Parathyroid adenoma (tissue), 2 donors: ENCODE results near the gene IL17B.

ENCODE experiments used
- H2AFZ ChIP-seq: fragments of 300-600 bp; sonication (generic); one replicate; pipeline ENCODE4 v1.7.0; 2017; ENCODE audit warnings: antibody characterized with exemption, mild to moderate bottlenecking
- H3K27ac ChIP-seq: fragments of 300-600 bp; sonication (generic); one replicate; pipeline ENCODE4 v1.7.0; 2017
- H3K27me3 ChIP-seq: fragments of 300-600 bp; sonication (generic); one replicate; pipeline ENCODE4 v1.7.0; 2017; ENCODE audit warnings: low read length; ENCODE audit not compliant: control insufficient read depth, insufficient read depth
- H3K36me3 ChIP-seq: fragments of 300-600 bp; sonication (generic); one replicate; pipeline ENCODE4 v1.7.0; 2017; ENCODE audit warnings: low read length; ENCODE audit not compliant: control insufficient read depth, insufficient read depth
- H3K4me1 ChIP-seq: fragments of 300-600 bp; sonication (generic); one replicate; pipeline ENCODE4 v1.7.0; 2017; ENCODE audit warnings: control low read depth
- H3K4me2 ChIP-seq: fragments of 300-600 bp; sonication (generic); one replicate; pipeline ENCODE4 v1.7.0; 2017; ENCODE audit warnings: low read length
- H3K4me3 ChIP-seq: fragments of 300-600 bp; sonication (generic); one replicate; pipeline ENCODE4 v1.7.0; 2017; ENCODE audit warnings: low read depth, low read length
- H3K79me2 ChIP-seq: fragments of 300-600 bp; sonication (generic); one replicate; pipeline ENCODE4 v1.7.0; 2017; ENCODE audit warnings: control low read depth
- H3K9ac ChIP-seq: fragments of 300-600 bp; sonication (generic); one replicate; pipeline ENCODE4 v1.7.0; 2017; ENCODE audit warnings: mild to moderate bottlenecking
- H3K9me3 ChIP-seq: fragments of 300-600 bp; sonication (generic); one replicate; pipeline ENCODE4 v1.7.0; 2017; ENCODE audit warnings: low read length; ENCODE audit not compliant: control insufficient read depth
- CTCF ChIP-seq: fragments of 300-600 bp; sonication (generic); IDR thresholded peaks from one replicate; pipeline ENCODE4 v1.7.0; 2017; ENCODE audit warnings: antibody characterized with exemption, mild to moderate bottlenecking
- donor health status: primary hyperparathyroidism.

The IL17B gene

DNA sequence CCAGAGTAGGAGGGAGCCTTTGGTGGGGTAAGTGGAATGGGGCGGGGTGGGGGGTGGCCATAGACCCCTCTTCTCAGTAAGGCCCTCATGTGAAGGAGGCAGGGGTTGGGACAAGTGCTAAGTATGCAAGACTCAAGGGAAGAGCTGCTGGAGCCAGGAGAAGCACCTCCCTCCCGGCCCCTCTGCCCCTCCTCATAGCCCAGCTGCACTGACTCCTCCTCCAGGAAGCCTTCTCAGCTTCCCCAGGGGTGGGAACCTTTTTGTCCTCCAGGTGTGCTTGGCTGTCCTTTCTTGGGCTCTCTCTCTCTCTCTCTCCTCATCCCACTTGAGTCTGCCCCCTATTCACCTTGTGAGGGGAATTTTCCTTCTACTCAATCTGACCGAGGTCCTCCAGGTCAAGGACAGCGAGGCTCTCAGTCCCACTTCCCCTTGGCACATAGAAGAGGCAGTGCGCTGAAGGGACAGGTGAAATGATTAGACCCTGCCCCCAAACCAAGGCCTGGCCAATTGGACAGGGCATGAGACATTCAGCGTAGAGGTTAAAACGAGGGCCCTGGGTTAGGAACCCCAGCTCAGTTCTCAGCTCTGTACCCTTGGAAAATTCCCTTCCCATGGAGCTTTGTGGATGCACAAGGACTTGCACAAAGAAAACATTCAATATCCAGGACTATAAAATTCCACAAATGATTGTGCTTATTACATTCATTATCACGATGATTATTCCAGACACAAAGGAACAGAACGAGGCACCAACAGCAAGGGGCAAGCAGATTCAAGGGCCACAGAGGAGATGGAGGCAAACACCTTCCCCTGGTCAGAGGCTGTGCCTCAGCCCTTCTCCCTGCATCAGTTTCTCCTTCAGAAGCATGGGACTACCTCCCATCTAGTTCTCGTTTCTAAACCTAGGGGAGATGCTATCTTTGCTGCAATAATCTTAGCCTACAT lies 45.6 kb upstream of the IL17B start:
- H3K27ac ChIP-seq, result no peak overlapping the region

GRCh38 chr5:149423794-149424268 lies 44.7 kb upstream of the IL17B start:
- Histone ChIP-seq H3K4me2 (no peak overlapping the region), H3K27me3 (no peaks in the 10 kb centered on the region), H2AFZ (peak overlapping the region; percentile 34), H3K27ac (peak overlapping the region; percentile 8), H3K4me3 (no peak overlapping the region), H3K36me3 (no peaks in the 10 kb centered on the region), H3K9me3 (no peaks in the 10 kb centered on the region), H3K9ac (no peak overlapping the region), H3K79me2 (no peaks in the 10 kb centered on the region), H3K4me1 (peaks cover 4% of the 10 kb centered on the region)
- TF ChIP-seq CTCF, result no peak

More for the DNA sequence above, 45.6 kb upstream of the IL17B start:
- H2AFZ ChIP-seq, result no peak overlapping the region
- no peaks in the 10 kb centered on the region for H3K36me3 ChIP-seq
- H3K4me2 ChIP-seq, result no peak overlapping the region
- H3K79me2 ChIP-seq, result no peaks in the 10 kb centered on the region
- no peaks in the 10 kb centered on the region for H3K9me3 ChIP-seq
- H3K9ac ChIP-seq, result no peak overlapping the region
- peaks cover 4% of the 10 kb centered on the region for H3K4me1 ChIP-seq
- no peak for TF ChIP-seq CTCF
- H3K4me3 ChIP-seq, result no peak overlapping the region
- no peaks in the 10 kb centered on the region for H3K27me3 ChIP-seq

GRCh38 chr5:149423049-149423793 lies 44.1 kb upstream of the IL17B start:
- Histone ChIP-seq H3K4me1 (peaks cover 4% of the 10 kb centered on the region), H3K9ac (no peak overlapping the region)

DNA sequence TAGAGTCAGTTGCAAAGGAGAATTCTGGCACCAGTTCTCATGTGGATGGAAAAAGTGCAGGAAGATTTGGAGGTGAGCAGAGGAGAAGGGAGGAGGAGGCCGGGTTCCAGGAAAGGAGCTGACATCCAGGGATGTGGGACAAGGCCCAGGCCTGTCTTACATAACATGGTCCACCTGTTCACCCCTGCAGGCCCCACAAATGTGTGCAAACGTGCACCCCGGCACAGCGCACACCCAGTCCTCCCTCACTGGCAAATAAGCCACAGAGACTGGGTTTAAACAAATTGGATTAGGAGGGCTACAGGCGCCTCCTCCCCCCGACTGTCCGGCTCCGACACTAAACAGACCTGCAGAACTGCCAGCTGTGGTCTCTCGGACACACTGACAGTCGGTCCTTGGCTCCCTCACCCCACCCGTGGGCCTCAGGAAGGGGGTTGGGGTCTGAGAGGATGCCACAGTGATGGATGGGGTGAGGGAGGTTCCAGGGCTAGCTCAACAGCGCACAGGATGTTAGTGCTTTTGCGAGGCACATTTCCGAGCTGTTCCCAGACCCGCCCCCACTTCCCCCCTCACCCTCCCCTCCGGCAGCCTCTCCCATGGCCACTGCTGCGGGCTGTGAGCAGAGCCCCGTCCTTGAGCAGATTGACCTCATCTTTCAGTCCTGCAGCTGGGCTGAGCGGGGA lies 43.4 kb upstream of the IL17B start:
- TF ChIP-seq CTCF, result no peak
- Histone ChIP-seq H3K27me3 (no peaks in the 10 kb centered on the region), H3K79me2 (no peaks in the 10 kb centered on the region), H3K36me3 (no peaks in the 10 kb centered on the region), H3K9me3 (no peaks in the 10 kb centered on the region), H3K4me2 (no peak overlapping the region), H3K4me3 (no peak overlapping the region), H2AFZ (peak overlapping the region; percentile 34), H3K27ac (peak overlapping the region; percentile 15), H3K9ac (no peak overlapping the region), H3K4me1 (peaks cover 4% of the 10 kb centered on the region)

More at GRCh38 chr5:149423049-149423793, 44.1 kb upstream of the IL17B start:
- Histone ChIP-seq H3K9me3 (no peaks in the 10 kb centered on the region), H3K4me2 (no peak overlapping the region), H3K4me3 (no peak overlapping the region), H2AFZ (peak overlapping the region; percentile 34), H3K27me3 (no peaks in the 10 kb centered on the region), H3K27ac (peak overlapping the region; percentile 13), H3K36me3 (no peaks in the 10 kb centered on the region), H3K79me2 (no peaks in the 10 kb centered on the region)
- no peak for TF ChIP-seq CTCF
